HepG2 (cell line): ENCODE data around the gene POP5.
"Not testable (repeated sequence)": the region's sequence is repeated elsewhere in the genome, so short reads cannot be mapped to it uniquely, and the experiment has no call there.

Source experiments
- CAMTA2 ChIP-seq: sonication (generic); formaldehyde crosslinking; IDR thresholded peaks from 2 replicates; pipeline ENCODE4 v1.4.0; 2020; ENCODE audit warnings: mild to moderate bottlenecking, missing genetic modification reagents, borderline replicate concordance
- CENPX ChIP-seq: sonication (generic); formaldehyde crosslinking; IDR thresholded peaks from 2 replicates; pipeline ENCODE4 v1.9.0; 2021; ENCODE audit warnings: mild to moderate bottlenecking, missing genetic modification reagents, moderate library complexity
- CREM ChIP-seq, 2 experiments: sonication (generic) in 1 of 2; formaldehyde crosslinking in 1 of 2; IDR thresholded peaks; 2 replicates each; pipeline versions ENCODE4 v1.4.0 to v1.6.1; 2016 to 2020; ENCODE audit warnings: antibody characterized with exemption in 1 of 2, mild to moderate bottlenecking in 1 of 2, missing genetic modification reagents in 1 of 2
- GABPB1 ChIP-seq: IDR thresholded peaks from 2 replicates; pipeline ENCODE4 v1.6.1; 2016; ENCODE audit warnings: mild to moderate bottlenecking, missing genetic modification reagents, moderate library complexity, missing compliant biosample characterization
- KDM5B ChIP-seq: sonication (generic); formaldehyde crosslinking; IDR thresholded peaks from 2 replicates; pipeline ENCODE4 v1.4.0; 2020; ENCODE audit warnings: missing genetic modification reagents, mild to moderate bottlenecking, borderline replicate concordance
- NBN ChIP-seq: fragments of 450-650 bp; conservative IDR thresholded peaks from 2 replicates; pipeline ENCODE4 v1.6.1; 2017
- PAX8 ChIP-seq: sonication (generic); formaldehyde crosslinking; IDR thresholded peaks from 2 replicates; pipeline ENCODE4 v1.8.0; 2022; ENCODE audit warnings: mild to moderate bottlenecking, missing genetic modification reagents, borderline replicate concordance
- RAD21 ChIP-seq: fragments of 450-650 bp; formaldehyde crosslinking; IDR thresholded peaks from 2 replicates; pipeline ENCODE4 v1.5.0; 2020; ENCODE audit warnings: mild to moderate bottlenecking
- SP1 ChIP-seq, 2 experiments: fragments of 450-650 bp in 1 of 2; sonication (generic) in 1 of 2; formaldehyde crosslinking in 1 of 2; IDR thresholded peaks; 2 replicates each; pipeline versions ENCODE4 v1.4.0 to v1.6.1; 2016 to 2020; ENCODE audit warnings: missing genetic modification reagents in 1 of 2
- TF ChIP-seq, protein P1 (sequence below): sonication (generic); formaldehyde crosslinking; IDR thresholded peaks from 2 replicates; pipeline ENCODE4 v1.5.0; 2020; ENCODE audit warnings: mild to moderate bottlenecking, missing genetic modification reagents
- TF ChIP-seq, protein P2 (sequence below): sonication (generic); formaldehyde crosslinking; IDR thresholded peaks from 2 replicates; pipeline ENCODE4 v1.5.0; 2020; ENCODE audit warnings: mild to moderate bottlenecking, missing genetic modification reagents, moderate library complexity
- TF ChIP-seq, protein P3 (sequence below): sonication (generic); formaldehyde crosslinking; IDR thresholded peaks from 2 replicates; pipeline ENCODE4 v1.8.1; 2023; ENCODE audit warnings: mild to moderate bottlenecking, missing genetic modification reagents

DNA sequence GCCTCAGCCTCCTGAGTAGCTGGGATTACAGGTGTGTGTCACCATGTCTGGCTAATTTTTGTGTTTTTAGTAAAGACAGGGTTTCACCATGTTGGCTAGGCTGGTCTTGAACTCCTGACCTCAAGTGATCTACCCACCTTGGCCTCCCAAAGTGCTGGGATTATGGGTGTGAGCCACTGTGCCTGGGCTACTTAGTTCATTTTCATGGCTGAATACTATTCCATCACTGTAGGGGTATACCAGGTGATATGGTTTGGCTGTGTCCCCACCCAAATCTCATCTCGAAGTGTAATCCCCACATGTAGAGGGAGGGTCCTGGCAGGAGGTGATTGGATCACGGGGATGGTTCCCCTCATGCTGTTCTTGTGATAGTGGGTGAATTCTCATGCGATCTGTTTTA is 36.0 kb upstream of the POP5 start:
- TF ChIP-seq NBN; CENPX (CRISPR knock-in tag); KDM5B (CRISPR knock-in tag); SP1 (IDR thresholded peaks at IDR 0.05); SP1 (CRISPR knock-in tag; IDR thresholded peaks at IDR 0.05); PAX8; CREM (IDR thresholded peaks at IDR 0.05); CREM (CRISPR knock-in tag; IDR thresholded peaks at IDR 0.05); RAD21 (CRISPR knock-in tag); GABPB1 (CRISPR knock-in tag); CAMTA2: not testable (repeated sequence)
- TF ChIP-seq, protein P1, sequence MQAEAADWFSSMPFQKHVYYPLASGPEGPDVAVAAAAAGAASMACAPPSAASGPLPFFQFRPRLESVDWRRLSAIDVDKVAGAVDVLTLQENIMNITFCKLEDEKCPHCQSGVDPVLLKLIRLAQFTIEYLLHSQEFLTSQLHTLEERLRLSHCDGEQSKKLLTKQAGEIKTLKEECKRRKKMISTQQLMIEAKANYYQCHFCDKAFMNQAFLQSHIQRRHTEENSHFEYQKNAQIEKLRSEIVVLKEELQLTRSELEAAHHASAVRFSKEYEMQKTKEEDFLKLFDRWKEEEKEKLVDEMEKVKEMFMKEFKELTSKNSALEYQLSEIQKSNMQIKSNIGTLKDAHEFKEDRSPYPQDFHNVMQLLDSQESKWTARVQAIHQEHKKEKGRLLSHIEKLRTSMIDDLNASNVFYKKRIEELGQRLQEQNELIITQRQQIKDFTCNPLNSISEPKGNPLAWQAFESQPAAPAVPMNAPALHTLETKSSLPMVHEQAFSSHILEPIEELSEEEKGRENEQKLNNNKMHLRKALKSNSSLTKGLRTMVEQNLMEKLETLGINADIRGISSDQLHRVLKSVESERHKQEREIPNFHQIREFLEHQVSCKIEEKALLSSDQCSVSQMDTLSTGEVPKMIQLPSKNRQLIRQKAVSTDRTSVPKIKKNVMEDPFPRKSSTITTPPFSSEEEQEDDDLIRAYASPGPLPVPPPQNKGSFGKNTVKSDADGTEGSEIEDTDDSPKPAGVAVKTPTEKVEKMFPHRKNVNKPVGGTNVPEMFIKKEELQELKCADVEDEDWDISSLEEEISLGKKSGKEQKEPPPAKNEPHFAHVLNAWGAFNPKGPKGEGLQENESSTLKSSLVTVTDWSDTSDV (CRISPR knock-in tag): not testable (repeated sequence)
- TF ChIP-seq, protein P2, sequence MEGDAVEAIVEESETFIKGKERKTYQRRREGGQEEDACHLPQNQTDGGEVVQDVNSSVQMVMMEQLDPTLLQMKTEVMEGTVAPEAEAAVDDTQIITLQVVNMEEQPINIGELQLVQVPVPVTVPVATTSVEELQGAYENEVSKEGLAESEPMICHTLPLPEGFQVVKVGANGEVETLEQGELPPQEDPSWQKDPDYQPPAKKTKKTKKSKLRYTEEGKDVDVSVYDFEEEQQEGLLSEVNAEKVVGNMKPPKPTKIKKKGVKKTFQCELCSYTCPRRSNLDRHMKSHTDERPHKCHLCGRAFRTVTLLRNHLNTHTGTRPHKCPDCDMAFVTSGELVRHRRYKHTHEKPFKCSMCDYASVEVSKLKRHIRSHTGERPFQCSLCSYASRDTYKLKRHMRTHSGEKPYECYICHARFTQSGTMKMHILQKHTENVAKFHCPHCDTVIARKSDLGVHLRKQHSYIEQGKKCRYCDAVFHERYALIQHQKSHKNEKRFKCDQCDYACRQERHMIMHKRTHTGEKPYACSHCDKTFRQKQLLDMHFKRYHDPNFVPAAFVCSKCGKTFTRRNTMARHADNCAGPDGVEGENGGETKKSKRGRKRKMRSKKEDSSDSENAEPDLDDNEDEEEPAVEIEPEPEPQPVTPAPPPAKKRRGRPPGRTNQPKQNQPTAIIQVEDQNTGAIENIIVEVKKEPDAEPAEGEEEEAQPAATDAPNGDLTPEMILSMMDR: not testable (repeated sequence)
- TF ChIP-seq, protein P3, sequence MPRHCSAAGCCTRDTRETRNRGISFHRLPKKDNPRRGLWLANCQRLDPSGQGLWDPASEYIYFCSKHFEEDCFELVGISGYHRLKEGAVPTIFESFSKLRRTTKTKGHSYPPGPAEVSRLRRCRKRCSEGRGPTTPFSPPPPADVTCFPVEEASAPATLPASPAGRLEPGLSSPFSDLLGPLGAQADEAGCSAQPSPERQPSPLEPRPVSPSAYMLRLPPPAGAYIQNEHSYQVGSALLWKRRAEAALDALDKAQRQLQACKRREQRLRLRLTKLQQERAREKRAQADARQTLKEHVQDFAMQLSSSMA (CRISPR knock-in tag): not testable (repeated sequence)
